PC-3 (cell line): ENCODE results near the gene LYZL1.

ENCODE experiments used
- CTCF ChIP-seq: fragments of 300-600 bp; sonication (generic); conservative IDR thresholded peaks from 2 replicates; pipeline ENCODE4 v1.5.1; 2017; ENCODE audit warnings: antibody characterized with exemption, low read depth, mild to moderate bottlenecking, low read length
- EZH2 ChIP-seq: fragments of 300-600 bp; sonication (generic); IDR thresholded peaks from one replicate; pipeline ENCODE4 v1.6.1; 2017; ENCODE audit warnings: antibody characterized with exemption, mild to moderate bottlenecking, low read length; ENCODE audit not compliant: unreplicated experiment
- EZH2phosphoT487 ChIP-seq: fragments of 300-600 bp; sonication (generic); IDR thresholded peaks from 2 replicates; pipeline ENCODE4 v1.6.1; 2018; ENCODE audit warnings: mild to moderate bottlenecking, antibody characterized with exemption, low read length, borderline replicate concordance

- TF ChIP-seq CTCF, result no peak
- TF ChIP-seq EZH2, result no peak
- TF ChIP-seq EZH2phosphoT487, result no peak
These were observed 32.3 kb upstream of the LYZL1 start for GRCh38 chr10:29256586-29256985.
